RCC 7860 (cell line): ENCODE data around the gene ING3.

Experiments used
- DNase-seq: peaks from one replicate; pipeline ENCODE4 v3.0.0-alpha.2; 2015; ENCODE audit warnings: low spot score
- FAIRE-seq: peaks from 2 replicates; lab custom pipeline; 2012; peaks lifted over from hg19 to GRCh38; lab: Jason Lieb, UNC

Gene ING3

GRCh38 chr7:120950539-120951308 lies at the start of gene ING3:
Gene ING3, plus strand, starts transcription at chr7:120950777. Its CDS starts 120 bp downstream, at chr7:120950897.
- FAIRE-seq (peak; percentile 93), DNase-seq (peak; percentile 97)

GRCh38 chr7:120915314-120916105 lies 35.1 kb upstream of the ING3 start:
- no peak for FAIRE-seq
- no peak for DNase-seq

- FAIRE-seq = no peak
These were observed 34.5 kb upstream of the ING3 start for GRCh38 chr7:120916121-120916520.

GRCh38 chr7:120916538-120916937 lies 34.0 kb upstream of the ING3 start:
- FAIRE-seq = peak; percentile 54
- no peak for DNase-seq

More at GRCh38 chr7:120916121-120916520, 34.5 kb upstream of the ING3 start:
- DNase-seq = no peak

GRCh38 chr7:120919466-120919865 lies 31.1 kb upstream of the ING3 start:
- no peak for FAIRE-seq
- DNase-seq = no peak

GRCh38 chr7:120920034-120920433 lies 30.5 kb upstream of the ING3 start:
- DNase-seq (no peak), FAIRE-seq (no peak)

GRCh38 chr7:120920591-120921274 lies 29.8 kb upstream of the ING3 start:
- FAIRE-seq (no peak), DNase-seq (no peak)

- no peak for DNase-seq
- FAIRE-seq = no peak
These were observed 25.7 kb upstream of the ING3 start for GRCh38 chr7:120924837-120925236.

- DNase-seq (no peak), FAIRE-seq (no peak)
These were observed 25.2 kb upstream of the ING3 start for GRCh38 chr7:120925392-120925791.

GRCh38 chr7:120926943-120927346 lies 23.6 kb upstream of the ING3 start:
- FAIRE-seq (no peak), DNase-seq (no peak)

GRCh38 chr7:120927454-120928103 lies 23.0 kb upstream of the ING3 start:
- no peak for DNase-seq
- no peak for FAIRE-seq

- DNase-seq (no peak), FAIRE-seq (no peak)
These were observed 19.3 kb upstream of the ING3 start for GRCh38 chr7:120931243-120931642.

GRCh38 chr7:120933475-120933874 lies 17.1 kb upstream of the ING3 start:
- no peak for FAIRE-seq
- no peak for DNase-seq

- DNase-seq (no peak), FAIRE-seq (no peak)
These were observed 11.2 kb upstream of the ING3 start for GRCh38 chr7:120939345-120939744.

- DNase-seq = no peak
- FAIRE-seq = peak; percentile 85
These were observed 9.5 kb upstream of the ING3 start for GRCh38 chr7:120941064-120941463.

- DNase-seq (no peak), FAIRE-seq (no peak)
These were observed 8.7 kb upstream of the ING3 start for GRCh38 chr7:120941856-120942255.

GRCh38 chr7:120942861-120943260 lies 7.7 kb upstream of the ING3 start:
- FAIRE-seq (no peak), DNase-seq (no peak)

GRCh38 chr7:120944826-120945562 lies 5.6 kb upstream of the ING3 start:
- FAIRE-seq (no peak), DNase-seq (no peak)

GRCh38 chr7:120947980-120948379 lies 2.6 kb upstream of the ING3 start:
- no peak for DNase-seq
- no peak for FAIRE-seq

- DNase-seq (peak; percentile 24), FAIRE-seq (peak; percentile 61)
These were observed 1.1 kb upstream of the ING3 start for GRCh38 chr7:120949393-120949911.
